ENCODE results near the gene MYO9A.

GRCh38 chr15:72130272-72130671 is 12.3 kb upstream of the MYO9A start:
- TF ChIP-seq CTCF (conservative IDR thresholded peaks at IDR 0.05) (no peak), EZH2 (IDR thresholded peaks at IDR 0.05; ENCODE audit: low read depth) (no peak)
